MCF 10A (cell line): ENCODE data around the gene TMEM42. TPM values are rescaled to one million over a fixed set of nuclear protein-coding genes. Genes with fewer than 3 reads are reported as not detected.

Experiments
- BruUV-seq: library from RNA; stranded (reverse); fragments of 400-500 nt; replicated peaks from 2 replicates; lab custom pipeline; 2021; lab: Mats Ljungman, UMichigan
- CTCF ChIA-PET: fragments of 300-600 bp; sonication (Branson Sonifier 250); formaldehyde crosslinking; extraction: SDS; loops from one replicate; lab custom pipeline; 2021; ENCODE audit warnings: antibody characterized with exemption, inconsistent platforms; lab: Yijun Ruan, JAX
- POLR2A ChIA-PET: fragments of 300-600, 350-650 bp; sonication (Branson Sonifier 250); formaldehyde crosslinking; extraction: SDS; loops from one replicate; lab custom pipeline; 2020; ENCODE audit warnings: antibody characterized with exemption, inconsistent platforms; lab: Yijun Ruan, JAX
- DNase-seq: peaks from one replicate; pipeline ENCODE4 v3.0.0-alpha.2; 2018; ENCODE audit not compliant: unreplicated experiment
- H3K27ac Mint-ChIP-seq: one replicate; pipeline ENCODE4 v1.8.0; 2022; ENCODE audit warnings: mild to moderate bottlenecking, low read depth, mixed read lengths; ENCODE audit not compliant: unreplicated experiment
- H3K27me3 Mint-ChIP-seq: one replicate; pipeline ENCODE4 v1.8.0; 2022; ENCODE audit warnings: mixed read lengths; ENCODE audit not compliant: insufficient read depth, unreplicated experiment
- H3K36me3 Mint-ChIP-seq: one replicate; pipeline ENCODE4 v1.8.0; 2022; ENCODE audit warnings: mild to moderate bottlenecking, moderate library complexity, mixed read lengths; ENCODE audit not compliant: insufficient read depth, unreplicated experiment
- H3K4me1 Mint-ChIP-seq: one replicate; pipeline ENCODE4 v1.8.0; 2022; ENCODE audit warnings: mixed read lengths; ENCODE audit not compliant: insufficient read depth, unreplicated experiment
- H3K4me3 Mint-ChIP-seq: one replicate; pipeline ENCODE4 v1.8.0; 2022; ENCODE audit warnings: mild to moderate bottlenecking, moderate library complexity, mixed read lengths; ENCODE audit not compliant: unreplicated experiment
- H3K9me3 Mint-ChIP-seq: one replicate; pipeline ENCODE4 v1.8.0; 2022; ENCODE audit warnings: mixed read lengths; ENCODE audit not compliant: unreplicated experiment
- intact Hi-C: fragments of 100-400 bp; cut with micrococcal nuclease; formaldehyde crosslinking; loops from 2 replicates; pipeline ENCODE4 v1.14.1; 2022
- total RNA-seq: library from RNA; stranded (reverse); gene quantifications from 2 replicates; pipeline ENCODE4 v1.2.3, GENCODE V29; 2022
- TF ChIP-seq, protein P1 (sequence below): fragments of 200-600 bp; IDR thresholded peaks from one replicate; pipeline ENCODE4 v1.8.0; 2022; ENCODE audit warnings: antibody characterized with exemption, mild to moderate bottlenecking; ENCODE audit not compliant: unreplicated experiment

TMEM42 gene
- total RNA-seq, 1 experiment from 2014 or later, result 27.6 TPM

DNA sequence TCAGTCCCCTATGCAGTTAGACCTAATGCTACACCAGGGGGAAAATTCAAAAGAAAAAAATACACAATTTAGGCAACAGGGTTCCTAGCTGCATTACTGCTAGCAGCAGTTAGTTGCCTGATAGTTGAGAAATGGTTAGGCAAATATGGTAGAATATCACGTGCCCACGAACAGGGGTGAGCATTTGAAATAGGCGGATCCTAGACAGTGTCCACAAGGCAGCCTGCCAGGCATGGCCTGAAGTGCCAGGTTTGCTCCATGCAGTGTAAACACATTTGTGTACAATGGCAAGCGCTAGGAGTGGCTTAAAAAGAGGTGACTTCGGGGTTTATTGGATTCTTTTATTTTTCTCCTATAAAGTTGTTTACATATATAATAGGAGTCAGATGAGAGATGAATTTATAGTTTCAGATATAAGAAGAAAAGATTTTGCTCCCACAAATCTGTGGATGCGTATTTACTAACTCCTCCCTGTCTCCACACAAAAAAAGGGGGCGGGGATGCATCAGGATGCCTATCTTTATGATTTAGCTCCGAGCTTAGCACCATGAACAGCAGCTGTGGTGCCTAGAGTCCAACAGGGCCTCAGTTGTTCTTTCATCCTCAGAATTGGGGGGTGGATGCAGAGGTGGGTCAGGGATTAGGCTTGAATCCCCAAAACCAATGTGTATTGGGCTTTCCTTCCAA lies 8.8 kb downstream of the TMEM42 start:
- Mint-ChIP-seq H3K27me3 (no peaks in the 10 kb centered on the region), H3K4me1 (no peaks in the 10 kb centered on the region)
- BruUV-seq, result no TSS peak

DNA sequence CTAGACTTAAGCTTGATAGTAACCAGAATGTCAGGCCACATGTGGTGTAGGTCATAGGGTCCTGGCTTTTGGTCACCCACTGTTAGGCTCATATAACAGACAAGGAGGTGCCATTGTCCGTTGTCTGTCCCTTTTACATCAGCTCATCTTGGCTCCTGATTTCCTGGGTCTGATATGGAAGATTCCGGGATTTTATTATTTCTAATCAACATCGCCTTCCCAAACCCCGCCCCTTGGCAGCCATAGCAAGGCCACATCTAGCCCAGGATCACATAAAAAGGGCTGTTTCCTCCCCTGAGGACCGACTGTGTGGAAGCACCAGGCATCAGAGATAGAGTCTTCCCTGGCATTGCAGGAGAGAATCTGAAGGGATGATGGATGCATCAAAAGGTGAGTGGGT lies 12.6 kb downstream of the TMEM42 start, which contains the start of gene TGM4:
Gene TGM4, plus strand, starts transcription at position 301 of the 400 bp plus-strand sequence. Its CDS starts 71 bp downstream, at position 372.
- Mint-ChIP-seq H3K4me3 (no peak within 1 kb of the TSS), H3K36me3 (no peaks in the 10 kb centered on the region), H3K9me3 (no peaks in the 10 kb centered on the region), H3K27ac (no peak within 1 kb of the TSS), H3K4me1 (no peaks in the 10 kb centered on the region), H3K27me3 (no peaks in the 10 kb centered on the region)
- intact Hi-C loops, result no loop called here
- DNase-seq, result no peak
- TF ChIP-seq, protein P1, sequence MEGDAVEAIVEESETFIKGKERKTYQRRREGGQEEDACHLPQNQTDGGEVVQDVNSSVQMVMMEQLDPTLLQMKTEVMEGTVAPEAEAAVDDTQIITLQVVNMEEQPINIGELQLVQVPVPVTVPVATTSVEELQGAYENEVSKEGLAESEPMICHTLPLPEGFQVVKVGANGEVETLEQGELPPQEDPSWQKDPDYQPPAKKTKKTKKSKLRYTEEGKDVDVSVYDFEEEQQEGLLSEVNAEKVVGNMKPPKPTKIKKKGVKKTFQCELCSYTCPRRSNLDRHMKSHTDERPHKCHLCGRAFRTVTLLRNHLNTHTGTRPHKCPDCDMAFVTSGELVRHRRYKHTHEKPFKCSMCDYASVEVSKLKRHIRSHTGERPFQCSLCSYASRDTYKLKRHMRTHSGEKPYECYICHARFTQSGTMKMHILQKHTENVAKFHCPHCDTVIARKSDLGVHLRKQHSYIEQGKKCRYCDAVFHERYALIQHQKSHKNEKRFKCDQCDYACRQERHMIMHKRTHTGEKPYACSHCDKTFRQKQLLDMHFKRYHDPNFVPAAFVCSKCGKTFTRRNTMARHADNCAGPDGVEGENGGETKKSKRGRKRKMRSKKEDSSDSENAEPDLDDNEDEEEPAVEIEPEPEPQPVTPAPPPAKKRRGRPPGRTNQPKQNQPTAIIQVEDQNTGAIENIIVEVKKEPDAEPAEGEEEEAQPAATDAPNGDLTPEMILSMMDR, result no peak
- ChIA-PET POLR2A (interaction anchor here (0.7 kb wide), 1 partner anchor 10 kb away, joined by 3 read pairs; no protein-coding TSS in a partner anchor), CTCF (no interaction called here)
- BruUV-seq, result no TSS peak

More for the DNA sequence above, 8.8 kb downstream of the TMEM42 start:
- ChIA-PET POLR2A (interaction anchor here (0.6 kb wide), 1 partner anchor 83 kb away, joined by 4 read pairs; no protein-coding TSS in a partner anchor), CTCF (no interaction called here)
- intact Hi-C loops, result no loop called here
- Mint-ChIP-seq H3K27ac (no peak overlapping the region), H3K36me3 (peaks cover 12% of the 10 kb centered on the region), H3K4me3 (no peak overlapping the region), H3K9me3 (no peaks in the 10 kb centered on the region)
- DNase-seq, result no peak
- TF ChIP-seq, protein P1, result no peak

DNA sequence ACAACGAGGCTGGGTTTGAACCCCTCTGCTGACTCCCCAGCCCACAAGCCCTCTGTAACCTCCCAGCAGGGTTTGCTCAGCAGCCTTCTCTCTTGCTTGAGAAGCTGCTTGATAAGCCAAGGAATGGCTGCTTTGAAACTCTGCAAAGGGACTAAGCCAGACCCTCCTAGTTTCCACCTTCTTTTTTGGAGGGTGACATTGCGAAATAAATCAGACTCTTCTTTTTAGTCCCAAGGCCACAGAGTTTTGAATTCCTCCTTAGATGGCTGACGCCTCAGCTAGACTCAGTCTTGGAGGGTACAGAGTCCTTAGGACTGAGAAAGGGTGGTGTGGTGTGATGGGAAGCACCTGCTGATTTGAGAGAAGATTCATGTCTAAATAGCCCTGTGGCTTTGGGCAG lies 13.9 kb downstream of the TMEM42 start:
- H3K27ac Mint-ChIP-seq, result no peak overlapping the region
- POLR2A ChIA-PET, result no interaction called here
- no peak for DNase-seq
- intact Hi-C loops, result no loop called here
- BruUV-seq, result no TSS peak
- no peaks in the 10 kb centered on the region for H3K27me3 Mint-ChIP-seq
- TF ChIP-seq, protein P1, result no peak
- CTCF ChIA-PET, result no interaction called here
- no peak overlapping the region for H3K4me3 Mint-ChIP-seq
- no peaks in the 10 kb centered on the region for H3K9me3 Mint-ChIP-seq
- no peaks in the 10 kb centered on the region for H3K36me3 Mint-ChIP-seq
- H3K4me1 Mint-ChIP-seq, result no peaks in the 10 kb centered on the region

DNA sequence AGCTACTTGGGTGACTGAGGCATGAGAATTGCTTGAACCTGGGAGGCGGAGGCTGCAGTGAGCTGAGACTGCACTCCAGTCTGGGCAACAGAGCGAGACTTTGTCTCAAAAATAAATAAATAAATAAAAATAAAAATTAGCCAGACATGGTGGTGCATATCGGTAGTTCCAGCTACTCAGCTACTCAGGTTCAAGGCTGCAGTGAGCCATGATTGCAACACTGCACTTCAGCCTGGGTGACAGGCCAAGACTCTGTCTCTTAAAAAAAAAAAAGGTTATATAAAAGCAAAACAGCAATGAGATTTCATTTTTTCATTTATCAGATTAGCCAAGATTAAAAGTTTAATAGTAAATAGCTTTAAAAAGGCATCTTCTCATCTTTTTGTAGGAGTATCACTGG lies 15.6 kb downstream of the TMEM42 start:
- Mint-ChIP-seq H3K9me3 (no peaks in the 10 kb centered on the region), H3K27ac (no peak overlapping the region), H3K4me3 (no peak overlapping the region), H3K27me3 (no peaks in the 10 kb centered on the region), H3K36me3 (no peaks in the 10 kb centered on the region), H3K4me1 (peaks cover 2% of the 10 kb centered on the region)
- BruUV-seq, result no TSS peak
- ChIA-PET CTCF (interaction anchor here (0.9 kb wide), 1 partner anchor 12 kb away, joined by 5 read pairs; no protein-coding TSS in a partner anchor), POLR2A (interaction anchor here (0.6 kb wide), 2 partner anchors 102 to 247 kb away, joined by 4 read pairs; no protein-coding TSS in a partner anchor)
- no peak for DNase-seq
- intact Hi-C loops, result no loop called here
- TF ChIP-seq, protein P1, result no peak
